K562 (cell line): ENCODE results near the gene AARSD1. TPM values are rescaled to one million over a fixed set of nuclear protein-coding genes. Genes with fewer than 3 reads are reported as not detected.
A peak's percentile ranks its signal among the peaks of the same experiment; 100 is the strongest.

Source experiments
- ARNT ChIP-seq, 2 experiments: fragments of 450-650 bp; IDR thresholded peaks; 2 replicates each; pipeline ENCODE4 v1.6.1; 2016; ENCODE audit warnings: mild to moderate bottlenecking in 1 of 2
- E2F8 ChIP-seq: fragments of 450-650 bp; IDR thresholded peaks from 2 replicates; pipeline ENCODE4 v1.7.1; 2018; ENCODE audit warnings: mild to moderate bottlenecking, low read depth; ENCODE audit not compliant: partially characterized antibody
- KAT2B ChIP-seq: IDR thresholded peaks from one replicate; pipeline ENCODE4 v1.6.1; 2012; ENCODE audit warnings: low read depth, mild to moderate bottlenecking, control low read depth, inconsistent platforms, low read length, moderate library complexity
- KDM4B ChIP-seq, 2 experiments: fragments of 450-650 bp in 1 of 2; sonication (generic) in 1 of 2; IDR thresholded peaks; 2 replicates each; pipeline ENCODE4 v1.6.1; 2016 to 2017; ENCODE audit warnings: borderline replicate concordance in 2 of 2, antibody characterized with exemption in 1 of 2, low read depth in 1 of 2, mild to moderate bottlenecking in 1 of 2
- PHF20 ChIP-seq: fragments of 450-650 bp; IDR thresholded peaks from 2 replicates; pipeline ENCODE4 v1.6.1; 2018; ENCODE audit not compliant: partially characterized antibody
- PURB ChIP-seq: sonication (generic); formaldehyde crosslinking; IDR thresholded peaks from 2 replicates; pipeline ENCODE4 v1.9.0; 2021; ENCODE audit warnings: low read depth, mild to moderate bottlenecking, missing genetic modification reagents
- RB1 ChIP-seq: fragments of 450-650 bp; IDR thresholded peaks from 2 replicates; pipeline ENCODE4 v1.6.1; 2017; ENCODE audit warnings: low read depth, mild to moderate bottlenecking
- ZBTB40 ChIP-seq, 2 experiments: fragments of 450-650 bp in 1 of 2; sonication (generic) in 1 of 2; formaldehyde crosslinking in 1 of 2; IDR thresholded peaks; 2 replicates each; pipeline versions ENCODE4 v1.7.1 to v1.9.0; 2016 to 2022; ENCODE audit warnings: inconsistent platforms in 1 of 2, mild to moderate bottlenecking in 1 of 2, missing genetic modification reagents in 1 of 2
- ZNF717 ChIP-seq: fragments of 250-450 bp; sonication (Bioruptor Pico); IDR thresholded peaks from 2 replicates; pipeline ENCODE4 v1.5.0; 2021
- polyA plus RNA-seq, 8 experiments: library from polyadenylated mRNA; depleted of rRNA in 4 of 8; stranded (reverse) in 5 of 8; unstranded in 3 of 8; fragments of >200 nt; fragmentation: Nextera tagmentation in 2 of 8; fragmentation: Illumina TruSeq in 1 of 8; extraction: Ambion mirVana in 2 of 8; extraction: Trizol in 1 of 8; gene quantifications; 2 replicates each; pipeline versions ENCODE4 v1.2.1 to v1.2.3, GENCODE V29; 2011 to 2014; ENCODE audit warnings: inconsistent platforms in 1 of 8, missing spikeins in 1 of 8
- total RNA-seq, 7 experiments: library from RNA; depleted of rRNA in 6 of 7; stranded (reverse); fragments of >200 nt in 6 of 7; fragmentation: Illumina TruSeq in 2 of 7; extraction: Trizol in 2 of 7; gene quantifications; 2 replicates each; pipeline versions ENCODE4 v1.2.1 to v1.2.3, GENCODE V29; 2011 to 2021; ENCODE audit warnings: low replicate concordance in 1 of 7
- TF ChIP-seq, protein P1 (sequence below), 3 experiments: fragments of 200-800 bp in 1 of 3; fragments of 250-450 bp in 1 of 3; fragments of 450-650 bp in 1 of 3; sonication (Bioruptor Pico) in 1 of 3; sonication (Bioruptor generic) in 1 of 3; formaldehyde crosslinking in 1 of 3; IDR thresholded peaks; 2 replicates each; pipeline versions ENCODE4 v1.6.1 to v1.8.0; 2016 to 2022; ENCODE audit warnings: mild to moderate bottlenecking in 2 of 3, missing genetic modification characterization in 2 of 3, missing compliant biosample characterization in 1 of 3, moderate library complexity in 1 of 3

Gene AARSD1
- total and polyA plus RNA-seq, 9 of the 15 experiments (the other 6 are each of a cell fraction or from before 2014, with no cell fraction given) = 51.7 to 98.5 (median 68.6) TPM

- TF ChIP-seq, protein P1, sequence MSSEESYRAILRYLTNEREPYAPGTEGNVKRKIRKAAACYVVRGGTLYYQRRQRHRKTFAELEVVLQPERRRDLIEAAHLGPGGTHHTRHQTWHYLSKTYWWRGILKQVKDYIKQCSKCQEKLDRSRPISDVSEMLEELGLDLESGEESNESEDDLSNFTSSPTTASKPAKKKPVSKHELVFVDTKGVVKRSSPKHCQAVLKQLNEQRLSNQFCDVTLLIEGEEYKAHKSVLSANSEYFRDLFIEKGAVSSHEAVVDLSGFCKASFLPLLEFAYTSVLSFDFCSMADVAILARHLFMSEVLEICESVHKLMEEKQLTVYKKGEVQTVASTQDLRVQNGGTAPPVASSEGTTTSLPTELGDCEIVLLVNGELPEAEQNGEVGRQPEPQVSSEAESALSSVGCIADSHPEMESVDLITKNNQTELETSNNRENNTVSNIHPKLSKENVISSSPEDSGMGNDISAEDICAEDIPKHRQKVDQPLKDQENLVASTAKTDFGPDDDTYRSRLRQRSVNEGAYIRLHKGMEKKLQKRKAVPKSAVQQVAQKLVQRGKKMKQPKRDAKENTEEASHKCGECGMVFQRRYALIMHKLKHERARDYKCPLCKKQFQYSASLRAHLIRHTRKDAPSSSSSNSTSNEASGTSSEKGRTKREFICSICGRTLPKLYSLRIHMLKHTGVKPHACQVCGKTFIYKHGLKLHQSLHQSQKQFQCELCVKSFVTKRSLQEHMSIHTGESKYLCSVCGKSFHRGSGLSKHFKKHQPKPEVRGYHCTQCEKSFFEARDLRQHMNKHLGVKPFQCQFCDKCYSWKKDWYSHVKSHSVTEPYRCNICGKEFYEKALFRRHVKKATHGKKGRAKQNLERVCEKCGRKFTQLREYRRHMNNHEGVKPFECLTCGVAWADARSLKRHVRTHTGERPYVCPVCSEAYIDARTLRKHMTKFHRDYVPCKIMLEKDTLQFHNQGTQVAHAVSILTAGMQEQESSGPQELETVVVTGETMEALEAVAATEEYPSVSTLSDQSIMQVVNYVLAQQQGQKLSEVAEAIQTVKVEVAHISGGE (CRISPR knock-in tag; IDR thresholded peaks at IDR 0.05) = peak in 1 of 3 experiments; percentile 44; a peak in 1 of 6 replicates
- TF ChIP-seq ZNF717 (CRISPR knock-in tag) (no peak), KAT2B (no peak), ARNT (IDR thresholded peaks at IDR 0.05) (peak; percentile 15 to 44; a peak in 1 of 4 replicates), PURB (CRISPR knock-in tag) (no peak), E2F8 (no peak), ZBTB40 (IDR thresholded peaks at IDR 0.05) (peak; percentile 38; the same call in 1 of the 2 replicates), ZBTB40 (CRISPR knock-in tag; IDR thresholded peaks at IDR 0.05) (no peak), PHF20 (peak; percentile 86), RB1 (peak; percentile 32; the same call in 1 of the 2 replicates), KDM4B (IDR thresholded peaks at IDR 0.05; ENCODE audit: borderline replicate concordance in 2 of 2, low read depth in 1 of 2) (0 out of 4 replicates have a peak, but pooled peaks of 1 of the 2 experiments have one; percentile 22)
These were observed at the start of gene AARSD1 (continued) for GRCh38 chr17:42964161-42964932.
